Measurements from ENCODE around the gene TBCB.

GRCh38 chr19:36169084-36169760, 54.0 kb downstream of the TBCB start:
- TF ChIP-seq, protein P1, sequence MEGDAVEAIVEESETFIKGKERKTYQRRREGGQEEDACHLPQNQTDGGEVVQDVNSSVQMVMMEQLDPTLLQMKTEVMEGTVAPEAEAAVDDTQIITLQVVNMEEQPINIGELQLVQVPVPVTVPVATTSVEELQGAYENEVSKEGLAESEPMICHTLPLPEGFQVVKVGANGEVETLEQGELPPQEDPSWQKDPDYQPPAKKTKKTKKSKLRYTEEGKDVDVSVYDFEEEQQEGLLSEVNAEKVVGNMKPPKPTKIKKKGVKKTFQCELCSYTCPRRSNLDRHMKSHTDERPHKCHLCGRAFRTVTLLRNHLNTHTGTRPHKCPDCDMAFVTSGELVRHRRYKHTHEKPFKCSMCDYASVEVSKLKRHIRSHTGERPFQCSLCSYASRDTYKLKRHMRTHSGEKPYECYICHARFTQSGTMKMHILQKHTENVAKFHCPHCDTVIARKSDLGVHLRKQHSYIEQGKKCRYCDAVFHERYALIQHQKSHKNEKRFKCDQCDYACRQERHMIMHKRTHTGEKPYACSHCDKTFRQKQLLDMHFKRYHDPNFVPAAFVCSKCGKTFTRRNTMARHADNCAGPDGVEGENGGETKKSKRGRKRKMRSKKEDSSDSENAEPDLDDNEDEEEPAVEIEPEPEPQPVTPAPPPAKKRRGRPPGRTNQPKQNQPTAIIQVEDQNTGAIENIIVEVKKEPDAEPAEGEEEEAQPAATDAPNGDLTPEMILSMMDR (IDR thresholded peaks at IDR 0.05) = no peak
- no peak for TF ChIP-seq POLR2A (IDR thresholded peaks at IDR 0.05)

Data from uterus (tissue), 2 donors.